Fibroblast of upper back skin (primary cell): ENCODE results near the gene TRDMT1.

Experiments used
- DNase-seq: peaks from one replicate; pipeline ENCODE4 v3.0.0-alpha.2; 2013

The TRDMT1 gene

GRCh38 chr10:17200912-17201793, at the start of gene TRDMT1:
TRDMT1 (minus strand) TSS chr10:17201672; CDS start chr10:17201634, 38 bp downstream.
- peak; percentile 92 for DNase-seq

- DNase-seq = no peak
These were observed 49.3 kb upstream of the TRDMT1 start for GRCh38 chr10:17250736-17251135.

- DNase-seq = no peak
These were observed 48.3 kb upstream of the TRDMT1 start for GRCh38 chr10:17249820-17250219.

GRCh38 chr10:17248964-17249363, 47.5 kb upstream of the TRDMT1 start:
- DNase-seq = no peak

GRCh38 chr10:17247210-17247609, 45.7 kb upstream of the TRDMT1 start:
- DNase-seq = no peak

GRCh38 chr10:17244700-17245365, 43.4 kb upstream of the TRDMT1 start:
- DNase-seq = peak; percentile 34

- no peak for DNase-seq
These were observed 40.3 kb upstream of the TRDMT1 start for GRCh38 chr10:17241611-17242333.

- DNase-seq = no peak
These were observed 39.1 kb upstream of the TRDMT1 start for GRCh38 chr10:17240616-17241015.

GRCh38 chr10:17240096-17240495, 38.6 kb upstream of the TRDMT1 start:
- no peak for DNase-seq

- no peak for DNase-seq
These were observed 38.0 kb upstream of the TRDMT1 start for GRCh38 chr10:17239345-17240085.

- DNase-seq = peak; percentile 85
These were observed 37.2 kb upstream of the TRDMT1 start for GRCh38 chr10:17238445-17239291.

GRCh38 chr10:17237915-17238444, 36.5 kb upstream of the TRDMT1 start:
- peak; percentile 55 for DNase-seq

- no peak for DNase-seq
These were observed 35.7 kb upstream of the TRDMT1 start for GRCh38 chr10:17237149-17237527.

GRCh38 chr10:17236468-17237148, 35.1 kb upstream of the TRDMT1 start:
- no peak for DNase-seq

- DNase-seq = peak; percentile 52
These were observed 33.7 kb upstream of the TRDMT1 start for GRCh38 chr10:17235136-17235535.

- DNase-seq = no peak
These were observed 33.0 kb upstream of the TRDMT1 start for GRCh38 chr10:17234431-17234945.

- DNase-seq = peak; percentile 46
These were observed 32.0 kb upstream of the TRDMT1 start for GRCh38 chr10:17233286-17233991.

GRCh38 chr10:17232276-17232960, 30.9 kb upstream of the TRDMT1 start:
- DNase-seq = peak; percentile 36

GRCh38 chr10:17231788-17232187, 30.3 kb upstream of the TRDMT1 start:
- no peak for DNase-seq
